GM19328 (cell line): ENCODE results near the gene CCZ1.
A peak's percentile ranks its signal among the peaks of the same experiment; 100 is the strongest.
"Not testable (repeated sequence)": the region's sequence is repeated elsewhere in the genome, so short reads cannot be mapped to it uniquely, and the experiment has no call there.

Source experiments
- ATAC-seq: cut with Tn5 transposase; IDR thresholded peaks from one replicate; pipeline ENCODE4 v1.9.1; 2021; ENCODE audit warnings: mild to moderate bottlenecking, moderate library complexity; ENCODE audit not compliant: unreplicated experiment

CCZ1 gene

GRCh38 chr7:5898480-5899224 is at the start of gene CCZ1:
Gene CCZ1 (plus strand): TSS chr7:5898733. CDS start chr7:5898800, 67 bp downstream.
- ATAC-seq, result peak; percentile 92

- no peak for ATAC-seq
Observed at GRCh38 chr7:5850944-5851343, 47.6 kb upstream of the CCZ1 start.

GRCh38 chr7:5854738-5855137 is 43.8 kb upstream of the CCZ1 start:
- no peak for ATAC-seq

GRCh38 chr7:5857041-5857575 is 41.4 kb upstream of the CCZ1 start:
- ATAC-seq, result not testable (repeated sequence)

- ATAC-seq, result not testable (repeated sequence)
Observed at GRCh38 chr7:5858494-5858893, 40.0 kb upstream of the CCZ1 start.

- not testable (repeated sequence) for ATAC-seq
Observed at GRCh38 chr7:5861281-5861680, 37.3 kb upstream of the CCZ1 start.

GRCh38 chr7:5862753-5863366 is 35.7 kb upstream of the CCZ1 start:
- ATAC-seq, result not testable (repeated sequence)

GRCh38 chr7:5865279-5865931 is 33.1 kb upstream of the CCZ1 start:
- not testable (repeated sequence) for ATAC-seq

- ATAC-seq, result no peak
Observed at GRCh38 chr7:5867060-5867459, 31.5 kb upstream of the CCZ1 start.

GRCh38 chr7:5868928-5869341 is 29.6 kb upstream of the CCZ1 start:
- not testable (repeated sequence) for ATAC-seq

GRCh38 chr7:5869691-5870090 is 28.8 kb upstream of the CCZ1 start:
- ATAC-seq, result no peak

- no peak for ATAC-seq
Observed at GRCh38 chr7:5870311-5870710, 28.2 kb upstream of the CCZ1 start.

- ATAC-seq, result no peak
Observed at GRCh38 chr7:5872326-5872725, 26.2 kb upstream of the CCZ1 start.

GRCh38 chr7:5879591-5879990 is 18.9 kb upstream of the CCZ1 start:
- ATAC-seq, result not testable (repeated sequence)

GRCh38 chr7:5880106-5880505 is 18.4 kb upstream of the CCZ1 start:
- ATAC-seq, result not testable (repeated sequence)

GRCh38 chr7:5884431-5884830 is 14.1 kb upstream of the CCZ1 start:
- not testable (repeated sequence) for ATAC-seq

GRCh38 chr7:5888021-5888420 is 10.5 kb upstream of the CCZ1 start:
- not testable (repeated sequence) for ATAC-seq

GRCh38 chr7:5890244-5890643 is 8.3 kb upstream of the CCZ1 start:
- not testable (repeated sequence) for ATAC-seq

GRCh38 chr7:5892498-5892897 is 6.0 kb upstream of the CCZ1 start:
- no peak for ATAC-seq

- ATAC-seq, result not testable (repeated sequence)
Observed at GRCh38 chr7:5897369-5897919, 1.1 kb upstream of the CCZ1 start.

- ATAC-seq, result not testable (repeated sequence)
Observed at GRCh38 chr7:5903002-5903401, 4.5 kb downstream of the CCZ1 start.
